Muscle of arm (tissue), 12 donors: ENCODE results near the gene PRDM16. TPM values are rescaled to one million over a fixed set of nuclear protein-coding genes. Genes with fewer than 3 reads are reported as not detected.

ENCODE experiments used
- DNase-seq: peaks from one replicate; pipeline ENCODE4 v3.0.0-alpha.2; 2013
- polyA plus RNA-seq, 12 donors: library from polyadenylated mRNA; unstranded; fragments of 120-200 nt; gene quantifications; one replicate each; pipeline ENCODE4 v1.2.1, GENCODE V29; 2013; ENCODE audit not compliant: insufficient read length in 12 of 12

Gene PRDM16
- polyA plus RNA-seq, 12 donors, result 0.66 to 2.0 (median 0.87) TPM; not detected in 2

DNA sequence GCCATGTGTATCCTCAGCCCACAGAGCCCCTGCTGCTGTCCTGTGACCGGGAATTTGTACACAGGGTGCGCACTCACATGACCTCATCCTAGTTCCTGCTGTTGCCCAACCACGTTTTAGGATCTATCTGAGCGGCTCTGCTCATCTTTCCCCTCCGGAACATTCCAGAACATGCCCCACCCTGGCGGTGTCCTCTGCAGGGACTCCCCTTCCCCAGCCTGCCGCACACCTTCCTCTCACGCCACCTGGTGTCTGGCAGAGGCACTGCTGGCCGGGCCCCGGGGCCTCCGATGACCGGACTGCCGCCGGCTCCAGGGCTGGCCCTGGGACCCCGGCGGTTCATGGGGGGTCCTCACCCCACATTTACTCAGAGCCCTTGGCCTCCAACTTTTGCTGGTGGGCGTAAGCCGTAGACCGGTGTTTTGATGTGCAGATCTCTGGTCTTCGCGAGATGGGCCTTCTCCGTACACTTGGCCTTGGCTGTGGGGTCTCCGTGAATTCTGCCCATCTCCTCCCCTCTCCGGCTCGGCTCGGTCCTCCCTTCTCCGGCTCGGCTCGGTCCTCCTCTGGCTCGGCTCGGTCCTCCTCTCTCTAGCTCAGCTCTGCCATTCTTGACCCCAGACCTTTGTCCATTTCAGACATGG lies 414.9 kb downstream of the PRDM16 start:
- no peak for DNase-seq

DNA sequence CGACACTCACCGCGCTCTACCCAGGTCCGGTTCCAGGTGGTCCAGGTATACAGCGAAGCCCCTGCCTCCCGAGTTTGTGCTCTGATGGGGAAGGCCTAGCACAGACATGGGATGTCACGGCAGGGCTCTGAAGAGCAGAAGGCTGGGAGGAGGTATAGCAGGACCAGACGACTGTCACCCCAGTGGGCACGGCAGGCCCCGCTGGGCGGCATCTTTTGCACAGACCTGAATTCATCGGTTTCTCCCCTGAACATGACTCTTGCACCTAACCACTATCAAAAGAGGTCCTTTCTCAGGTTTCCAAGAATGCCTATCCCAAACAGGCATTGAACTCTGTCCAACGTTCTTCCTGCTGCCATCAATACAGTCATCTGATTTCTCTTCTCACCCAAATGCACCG lies 416.0 kb downstream of the PRDM16 start:
- no peak for DNase-seq

Other genes starting within 250 kb of the PRDM16 start
- gene ACTRT2, start 47.7 kb upstream of the PRDM16 start, polyA plus RNA-seq, result not detected